Naive thymus-derived CD8-positive, alpha-beta T cell (primary cell): ENCODE results near the gene CACNA1C. TPM values are rescaled to one million over a fixed set of nuclear protein-coding genes. Genes with fewer than 3 reads are reported as not detected.

Experiments
- ATAC-seq, 2 donors: fragments of 150-1000 bp; cut with Tn5 transposase in 1 of 2; sonication (Bioruptor Pico), chemical (Tn5 transposase) in 1 of 2; 1 replicate in 1 of 2; 2 replicates in 1 of 2; pipeline ENCODE4 v1.10.0; 2021; ENCODE audit warnings: mild to moderate bottlenecking in 2 of 2, moderate library complexity in 2 of 2
- POLR2A ChIA-PET: fragments of 350-600 bp; sonication (Branson Sonifier 250); formaldehyde crosslinking; loops from one replicate; lab custom pipeline; 2021; ENCODE audit warnings: antibody characterized with exemption; lab: Charles Lee
- DNase-seq, 10 donors: peaks; one replicate each; pipeline versions ENCODE4 v3.0.0 to v3.0.0-alpha.2; 2020 to 2022
- H3K27ac Mint-ChIP-seq, 10 donors: one replicate each; pipeline ENCODE4 v1.8.0; 2020 to 2022; ENCODE audit warnings: mild to moderate bottlenecking in 10 of 10, mixed read lengths in 10 of 10, moderate library complexity in 4 of 10, inconsistent platforms in 1 of 10
- H3K27me3 Mint-ChIP-seq, 5 donors: one replicate each; pipeline ENCODE4 v1.8.0; 2021 to 2022; ENCODE audit warnings: mixed read lengths in 5 of 5
- H3K36me3 Mint-ChIP-seq, 3 donors: one replicate each; pipeline ENCODE4 v1.8.0; 2020 to 2022; ENCODE audit warnings: mixed read lengths in 3 of 3, mild to moderate bottlenecking in 2 of 3, inconsistent platforms in 1 of 3
- H3K4me1 Mint-ChIP-seq, 4 donors: one replicate each; pipeline ENCODE4 v1.8.0; 2021 to 2022; ENCODE audit warnings: mixed read lengths in 4 of 4
- H3K4me3 Mint-ChIP-seq, 10 donors: one replicate each; pipeline ENCODE4 v1.8.0; 2020 to 2022; ENCODE audit warnings: mild to moderate bottlenecking in 10 of 10, mixed read lengths in 10 of 10, moderate library complexity in 6 of 10, inconsistent platforms in 1 of 10
- H3K9me3 Mint-ChIP-seq, 9 donors: one replicate each; pipeline ENCODE4 v1.8.0; 2020 to 2022; ENCODE audit warnings: mixed read lengths in 9 of 9, mild to moderate bottlenecking in 3 of 9, inconsistent platforms in 1 of 9, moderate library complexity in 1 of 9
- polyA plus RNA-seq, 3 donors: library from polyadenylated mRNA; unstranded; fragments of 300-500 nt; fragmentation: Illumina TruSeq; gene quantifications; one replicate each; pipeline ENCODE4 v1.2.3, GENCODE V29; 2021
- total RNA-seq, 8 experiments: library from RNA in 2 of 8; stranded (reverse) in 2 of 8; gene quantifications; one replicate each; pipeline ENCODE4 v1.2.3 and lab custom pipeline; 2021 to 2026

The CACNA1C gene
- total and polyA plus RNA-seq, 5 experiments from 2014 or later = 0.05 to 0.21 (median 0.16) TPM

GRCh38 chr12:2374092-2374906, 321.5 kb downstream of the CACNA1C start:
- POLR2A ChIA-PET = no interaction called here
- ATAC-seq (no peak), DNase-seq (no peak)

GRCh38 chr12:2375871-2376270, 323.1 kb downstream of the CACNA1C start:
- H3K4me1 Mint-ChIP-seq = peaks cover 0 to 7% (median 3%) of the 10 kb centered on the region in 4 donors
- POLR2A ChIA-PET = no interaction called here
- ATAC-seq (no peak), DNase-seq (no peak)
- H3K27me3 Mint-ChIP-seq = peaks cover 0 to 3% (median 0%) of the 10 kb centered on the region in 5 donors
- no peak overlapping the region for H3K27ac Mint-ChIP-seq
- H3K4me3 Mint-ChIP-seq = no peak overlapping the region
- H3K36me3 Mint-ChIP-seq = no peaks in the 10 kb centered on the region
- H3K9me3 Mint-ChIP-seq = peaks cover 0 to 2% (median 0%) of the 10 kb centered on the region in 9 donors

More at GRCh38 chr12:2374092-2374906, 321.5 kb downstream of the CACNA1C start:
- Mint-ChIP-seq H3K4me1 (peaks cover 0 to 6% (median 3%) of the 10 kb centered on the region in 4 donors), H3K27ac (no peak overlapping the region), H3K36me3 (no peaks in the 10 kb centered on the region), H3K27me3 (peaks cover 0 to 3% (median 0%) of the 10 kb centered on the region in 5 donors), H3K9me3 (no peaks in the 10 kb centered on the region), H3K4me3 (no peak overlapping the region)

DNA sequence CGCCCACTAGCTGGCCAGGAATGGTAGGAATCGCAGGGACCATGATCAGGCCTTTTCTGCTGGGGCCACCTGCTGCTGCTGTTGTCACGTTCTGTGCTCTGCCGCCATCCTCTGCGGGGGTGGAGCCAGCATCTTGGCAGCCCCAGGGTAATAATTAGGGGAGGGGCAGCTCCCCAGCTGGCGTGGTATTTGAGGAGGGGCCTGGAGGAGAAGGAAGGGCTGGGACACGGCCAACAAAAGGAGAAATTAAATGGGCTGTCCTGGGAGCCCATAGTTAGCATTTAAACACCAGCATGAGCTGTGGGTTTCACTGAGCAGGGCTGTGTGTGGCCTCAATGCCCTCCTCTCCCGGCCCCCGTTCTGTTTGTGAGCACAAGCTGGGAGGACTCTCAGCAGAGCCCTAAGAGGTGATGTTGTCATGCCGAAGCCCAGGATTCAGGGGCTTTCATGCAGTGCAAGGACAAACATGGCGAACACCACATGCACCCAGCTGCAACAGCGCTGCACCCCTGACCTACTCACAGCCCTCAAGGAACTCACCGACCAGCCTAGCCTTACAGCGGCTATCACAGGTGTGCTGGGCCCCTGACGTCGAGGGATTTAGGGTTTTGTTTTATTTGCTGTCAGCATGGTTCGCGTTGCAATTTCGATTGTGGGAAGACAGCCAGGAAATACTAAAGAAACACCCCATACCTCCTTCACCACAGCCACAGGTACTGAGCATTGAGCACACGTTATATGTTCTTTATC, 324.3 kb downstream of the CACNA1C start:
- Mint-ChIP-seq H3K4me1 (peaks cover 0 to 7% (median 3%) of the 10 kb centered on the region in 4 donors), H3K9me3 (peaks cover 0 to 2% (median 0%) of the 10 kb centered on the region in 9 donors), H3K4me3 (no peak overlapping the region), H3K27ac (no peak overlapping the region), H3K27me3 (peaks cover 0 to 3% (median 0%) of the 10 kb centered on the region in 5 donors), H3K36me3 (no peaks in the 10 kb centered on the region)
- no peak for ATAC-seq
- POLR2A ChIA-PET = no interaction called here
- no peak for DNase-seq

GRCh38 chr12:2378835-2379330, 326.1 kb downstream of the CACNA1C start:
- Mint-ChIP-seq H3K27me3 (peaks cover 0 to 4% (median 2%) of the 10 kb centered on the region in 5 donors), H3K4me3 (no peak overlapping the region), H3K9me3 (peaks cover 0 to 2% (median 0%) of the 10 kb centered on the region in 9 donors), H3K36me3 (no peaks in the 10 kb centered on the region), H3K4me1 (peaks cover 0 to 15% (median 3%) of the 10 kb centered on the region in 4 donors), H3K27ac (peak overlapping the region in 1 of 10 donors; percentile 49)
- no peak for ATAC-seq
- DNase-seq = no peak
- POLR2A ChIA-PET = no interaction called here

- Mint-ChIP-seq H3K27me3 (peaks cover 0 to 5% (median 2%) of the 10 kb centered on the region in 5 donors), H3K9me3 (peaks cover 0 to 2% (median 0%) of the 10 kb centered on the region in 9 donors), H3K4me1 (peaks cover 0 to 18% (median 3%) of the 10 kb centered on the region in 4 donors), H3K27ac (no peak overlapping the region), H3K4me3 (no peak overlapping the region), H3K36me3 (no peaks in the 10 kb centered on the region)
- ATAC-seq = no peak
- POLR2A ChIA-PET = no interaction called here
- no peak for DNase-seq
Measured at GRCh38 chr12:2380946-2381345, 328.2 kb downstream of the CACNA1C start.

GRCh38 chr12:2382370-2383155, 329.8 kb downstream of the CACNA1C start:
- Mint-ChIP-seq H3K27ac (no peak overlapping the region), H3K4me1 (peaks cover 0 to 18% (median 3%) of the 10 kb centered on the region in 4 donors), H3K27me3 (peaks cover 0 to 5% (median 2%) of the 10 kb centered on the region in 5 donors), H3K9me3 (peaks cover 0 to 2% (median 0%) of the 10 kb centered on the region in 9 donors), H3K4me3 (no peak overlapping the region), H3K36me3 (no peaks in the 10 kb centered on the region)
- ATAC-seq = no peak
- no peak for DNase-seq
- POLR2A ChIA-PET = no interaction called here

DNA sequence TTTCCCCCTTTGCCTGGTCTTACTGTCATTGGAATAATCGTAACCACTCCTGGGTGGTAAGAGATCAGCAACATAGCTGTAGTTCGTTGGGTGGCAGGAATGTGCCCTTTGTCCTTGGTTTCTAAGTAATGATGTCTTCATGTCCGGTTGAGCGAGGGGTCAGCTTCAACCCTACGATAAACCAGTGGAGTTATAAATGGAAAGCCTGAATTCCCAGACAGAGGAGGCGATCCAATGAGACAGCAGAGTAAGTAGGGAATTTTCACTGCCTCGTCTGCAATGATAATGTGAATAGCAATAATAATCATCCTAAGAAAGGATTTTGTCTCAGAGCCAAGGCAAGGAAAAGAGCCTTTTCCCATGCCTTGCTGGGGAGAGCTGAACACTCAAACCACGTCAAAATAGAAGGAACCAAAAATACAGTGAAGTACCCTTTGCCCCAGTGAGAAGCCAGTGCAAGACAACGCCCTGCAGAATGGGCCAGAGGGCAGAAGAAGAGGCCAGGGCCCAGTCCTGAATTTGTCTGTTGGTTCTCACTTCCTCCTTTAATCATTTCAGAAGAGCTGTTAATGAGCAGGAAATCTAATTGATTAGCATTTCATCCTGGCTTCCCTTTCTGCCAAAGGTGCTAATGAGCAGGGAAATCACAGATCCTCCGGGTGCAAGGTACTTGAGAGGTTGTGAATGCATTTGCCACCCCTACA, 330.7 kb downstream of the CACNA1C start:
- POLR2A ChIA-PET = no interaction called here
- no peak for ATAC-seq
- DNase-seq = no peak
- Mint-ChIP-seq H3K4me3 (no peak overlapping the region), H3K36me3 (no peaks in the 10 kb centered on the region), H3K27me3 (peaks cover 0 to 5% (median 2%) of the 10 kb centered on the region in 5 donors), H3K27ac (no peak overlapping the region), H3K9me3 (peaks cover 0 to 2% (median 0%) of the 10 kb centered on the region in 9 donors), H3K4me1 (peaks cover 0 to 18% (median 3%) of the 10 kb centered on the region in 4 donors)

DNA sequence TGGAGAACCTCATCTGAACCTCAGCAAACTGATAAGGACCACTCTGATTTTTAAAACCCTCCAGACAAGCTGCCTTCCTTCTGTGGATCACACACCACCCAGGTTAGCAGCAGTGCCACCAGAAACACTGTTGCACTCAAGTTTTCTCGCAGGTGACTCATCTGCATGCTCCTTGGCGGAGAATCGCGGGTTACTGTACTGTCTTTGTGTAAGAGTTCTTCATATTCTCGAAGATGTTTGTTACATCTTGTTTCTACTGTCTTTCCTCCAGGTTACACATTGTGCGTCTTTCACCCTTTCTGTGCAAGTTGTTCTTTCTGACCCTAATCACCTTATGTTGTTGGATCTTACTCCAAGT, 331.2 kb downstream of the CACNA1C start:
- Mint-ChIP-seq H3K4me3 (no peak overlapping the region), H3K36me3 (no peaks in the 10 kb centered on the region), H3K27me3 (peaks cover 0 to 5% (median 2%) of the 10 kb centered on the region in 5 donors), H3K9me3 (peaks cover 0 to 2% (median 0%) of the 10 kb centered on the region in 9 donors), H3K4me1 (peaks cover 0 to 14% (median 0%) of the 10 kb centered on the region in 4 donors), H3K27ac (no peak overlapping the region)
- POLR2A ChIA-PET = no interaction called here
- no peak for ATAC-seq
- DNase-seq = no peak

DNA sequence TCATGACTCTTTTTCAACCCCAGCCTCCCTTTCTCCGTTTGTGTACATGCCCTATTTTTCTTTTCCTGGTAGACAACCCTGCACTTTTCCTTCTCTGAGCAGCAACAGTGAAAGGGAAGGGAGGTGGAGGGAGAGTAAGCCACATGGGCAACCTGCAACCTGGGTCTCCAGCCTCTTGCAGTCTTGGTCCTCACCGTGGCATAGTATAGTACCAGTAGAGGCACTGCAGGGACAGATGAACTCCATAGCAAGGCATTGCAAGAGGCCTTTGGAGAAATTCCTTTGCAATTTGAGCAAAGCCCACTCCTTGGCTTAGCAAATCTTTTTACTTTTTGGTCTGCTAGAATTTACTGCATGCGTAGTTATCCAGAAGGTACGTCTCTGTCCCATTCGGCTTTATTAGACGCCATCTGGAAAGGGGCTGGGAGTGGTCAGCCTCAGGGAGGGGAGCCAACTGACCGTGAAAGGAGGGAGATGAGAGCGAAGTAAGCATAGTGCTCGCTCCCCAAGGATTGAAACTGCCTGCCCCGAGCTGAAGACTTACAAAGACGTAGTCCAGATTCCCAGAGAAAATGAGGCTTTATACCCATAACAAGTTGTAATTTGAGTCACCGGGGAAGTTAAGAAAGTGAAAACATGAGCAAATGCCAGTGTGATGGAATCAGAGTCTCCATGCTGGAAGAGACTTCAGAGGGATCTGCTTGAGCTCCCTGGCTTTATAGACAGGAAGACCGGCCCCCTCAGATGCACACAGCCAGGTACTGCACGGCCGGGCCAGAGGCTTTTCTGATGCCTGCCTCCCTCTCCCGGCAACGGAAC, 332.0 kb downstream of the CACNA1C start:
- peak overlapping the region in 1 of 10 donors; percentile 65 for H3K27ac Mint-ChIP-seq
- no peaks in the 10 kb centered on the region for H3K36me3 Mint-ChIP-seq
- H3K27me3 Mint-ChIP-seq = peaks cover 0 to 5% (median 2%) of the 10 kb centered on the region in 5 donors
- peaks cover 0 to 11% (median 0%) of the 10 kb centered on the region in 4 donors for H3K4me1 Mint-ChIP-seq
- POLR2A ChIA-PET = no interaction called here
- ATAC-seq (no peak), DNase-seq (no peak)
- no peaks in the 10 kb centered on the region for H3K9me3 Mint-ChIP-seq
- H3K4me3 Mint-ChIP-seq = no peak overlapping the region

DNA sequence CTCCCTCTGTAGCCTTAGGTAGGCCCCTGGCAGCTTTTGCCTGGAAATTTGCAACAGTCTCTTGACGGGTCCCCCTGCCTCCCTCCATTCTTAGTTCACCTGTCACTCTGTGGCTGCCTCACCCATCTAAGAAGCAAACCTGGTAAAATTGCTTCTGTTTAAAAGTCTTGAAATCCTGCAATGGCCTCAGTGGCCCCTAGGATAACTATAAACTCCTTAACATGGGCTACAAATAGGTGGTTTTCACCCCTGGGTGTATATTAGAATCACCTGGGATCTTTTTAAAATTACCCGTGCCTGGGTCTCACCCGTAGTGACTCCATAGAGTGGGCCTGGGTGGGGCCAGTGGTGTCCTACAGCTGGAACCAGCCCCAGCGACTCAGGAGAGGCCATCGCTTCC, 332.7 kb downstream of the CACNA1C start:
- ATAC-seq (no peak), DNase-seq (no peak)
- no peak overlapping the region for H3K27ac Mint-ChIP-seq
- no peak overlapping the region for H3K4me3 Mint-ChIP-seq
- H3K9me3 Mint-ChIP-seq = no peaks in the 10 kb centered on the region
- H3K27me3 Mint-ChIP-seq = peaks cover 0 to 9% (median 2%) of the 10 kb centered on the region in 5 donors
- H3K36me3 Mint-ChIP-seq = no peaks in the 10 kb centered on the region
- POLR2A ChIA-PET = no interaction called here
- peaks cover 0 to 11% (median 1%) of the 10 kb centered on the region in 4 donors for H3K4me1 Mint-ChIP-seq

- Mint-ChIP-seq H3K9me3 (no peaks in the 10 kb centered on the region), H3K27ac (no peak overlapping the region), H3K4me1 (peaks cover 0 to 11% (median 1%) of the 10 kb centered on the region in 4 donors), H3K36me3 (no peaks in the 10 kb centered on the region), H3K27me3 (peaks cover 0 to 12% (median 2%) of the 10 kb centered on the region in 5 donors), H3K4me3 (no peak overlapping the region)
- ATAC-seq (no peak), DNase-seq (no peak)
- POLR2A ChIA-PET = no interaction called here
Measured at GRCh38 chr12:2386566-2386965, 333.8 kb downstream of the CACNA1C start.
